ENCODE data around the gene UTP15.

Gene UTP15

DNA sequence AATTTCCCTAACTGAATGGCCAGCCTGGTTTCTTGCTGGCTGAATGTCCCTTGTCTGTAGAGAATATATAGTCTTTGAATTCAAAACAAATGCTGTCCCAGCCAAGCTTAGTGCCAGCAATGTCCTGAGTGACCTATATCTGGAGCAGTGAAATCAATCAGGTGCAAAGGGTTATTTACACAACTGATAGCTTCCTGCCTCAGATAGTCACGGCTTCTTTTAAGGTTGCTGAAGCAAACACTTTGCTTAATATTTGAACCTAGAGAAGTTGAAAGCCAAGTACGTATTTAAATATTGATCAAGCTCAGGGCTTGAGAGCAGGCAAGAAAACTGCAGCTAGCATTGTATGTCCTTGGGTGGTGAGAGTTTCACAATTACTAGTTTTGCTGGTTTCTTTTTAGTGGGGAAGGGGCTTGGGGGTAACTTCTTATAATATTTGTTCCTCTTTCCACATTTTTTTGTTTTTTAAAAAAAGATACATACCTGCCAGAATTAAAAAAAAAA, 58.4 kb downstream of the UTP15 start:
- no peak for DNase-seq (ENCODE audit: low spot score)

DNA sequence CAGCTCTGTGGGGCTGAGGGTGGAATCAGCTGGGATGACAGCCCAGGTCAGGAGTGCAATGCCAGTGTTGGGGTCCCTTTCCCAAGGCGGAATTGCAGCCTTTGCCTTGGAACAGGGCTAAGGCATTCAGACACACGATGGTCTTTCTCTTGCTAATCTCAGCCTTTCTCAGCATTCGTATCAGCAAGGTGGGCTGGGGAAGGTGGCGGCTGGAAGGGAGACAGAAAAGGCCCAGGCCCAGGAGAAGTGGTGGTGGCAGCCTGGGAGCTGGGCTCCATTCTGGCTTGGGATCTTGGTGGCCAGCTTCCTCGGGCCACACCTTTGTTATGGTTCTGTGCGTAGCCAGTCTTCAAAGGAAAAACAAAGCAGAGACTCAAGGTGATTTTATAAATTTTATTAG, 59.3 kb downstream of the UTP15 start:
- DNase-seq (ENCODE audit: low spot score): no peak

DNA sequence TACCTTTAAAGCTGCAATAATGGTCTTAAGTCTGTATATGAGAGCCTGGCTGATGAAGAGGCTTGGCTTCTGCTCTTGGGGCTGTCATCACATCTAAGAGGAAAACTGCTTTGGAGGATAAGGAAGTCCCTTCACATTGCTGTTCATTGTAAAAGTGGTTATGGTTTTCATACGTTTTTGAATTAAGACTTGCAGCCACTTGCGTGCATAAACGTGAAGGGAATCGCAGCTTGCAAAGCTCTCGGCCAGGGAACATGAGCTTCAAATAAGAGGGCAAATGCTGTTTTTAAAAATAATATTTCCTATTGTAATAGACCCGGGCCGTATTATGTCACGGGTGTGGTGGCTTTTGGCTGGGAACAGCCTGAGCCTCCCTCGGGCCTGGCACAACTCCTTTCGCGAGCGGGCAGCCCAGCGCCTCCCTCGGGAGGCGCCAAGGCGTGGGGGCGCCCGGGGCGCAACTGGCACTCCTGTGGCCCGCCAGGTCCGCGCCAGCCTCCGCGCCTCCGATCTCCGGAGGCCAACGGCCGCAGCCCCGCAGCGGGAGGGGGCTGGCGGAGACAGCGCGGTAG, 59.9 kb downstream of the UTP15 start:
- DNase-seq (ENCODE audit: low spot score): no peak

- DNase-seq (ENCODE audit: low spot score): peak; percentile 75
These were observed 60.6 kb downstream of the UTP15 start, which contains the start of gene ARHGEF28 for GRCh38 chr5:73625944-73626811. Gene ARHGEF28, plus strand, starts transcription at chr5:73626196. Its CDS starts 58,656 bp downstream, at chr5:73684852.

GRCh38 chr5:73626814-73627313, 61.3 kb downstream of the UTP15 start:
- no peak for DNase-seq (ENCODE audit: low spot score)

DNA sequence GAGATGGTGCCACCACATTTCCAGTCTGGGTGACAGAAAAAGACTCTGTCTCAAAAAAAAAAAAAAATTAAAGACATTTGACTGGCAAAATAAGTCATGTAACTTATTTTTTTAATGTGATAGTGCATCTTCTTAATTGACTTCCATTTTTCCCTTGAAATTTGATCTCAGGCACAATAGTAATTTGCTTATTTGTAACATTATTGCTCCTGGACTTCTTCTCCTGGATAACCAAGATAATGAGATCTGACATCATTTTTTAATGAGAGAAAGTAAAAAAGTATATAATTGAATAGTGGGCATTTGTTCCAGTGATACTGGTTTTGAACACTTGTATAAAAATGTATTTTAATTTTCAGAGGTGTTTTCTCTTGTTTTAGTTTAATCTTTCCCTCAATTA, 63.9 kb downstream of the UTP15 start:
- DNase-seq (ENCODE audit: low spot score): no peak

GRCh38 chr5:73630765-73631164, 65.2 kb downstream of the UTP15 start:
- DNase-seq (ENCODE audit: low spot score): no peak

- DNase-seq (ENCODE audit: low spot score): no peak
These were observed 66.0 kb downstream of the UTP15 start for GRCh38 chr5:73631500-73631899.
